Measurements from ENCODE around the gene NAA16.
A peak's percentile ranks its signal among the peaks of the same experiment; 100 is the strongest.
"Not testable (repeated sequence)": the region's sequence is repeated elsewhere in the genome, so short reads cannot be mapped to it uniquely, and the experiment has no call there.

NAA16 gene

GRCh38 chr13:41411522-41411921 is 100.5 kb downstream of the NAA16 start:
- DNase-seq: peak; percentile 61

GRCh38 chr13:41413872-41414271 is 102.8 kb downstream of the NAA16 start:
- DNase-seq: peak; percentile 36

GRCh38 chr13:41416276-41416675 is 105.2 kb downstream of the NAA16 start:
- DNase-seq: no peak

GRCh38 chr13:41418027-41418426 is 107.0 kb downstream of the NAA16 start:
- DNase-seq: peak; percentile 51

GRCh38 chr13:41418731-41419130 is 107.7 kb downstream of the NAA16 start:
- DNase-seq: no peak

GRCh38 chr13:41419206-41419605 is 108.1 kb downstream of the NAA16 start:
- no peak for DNase-seq

- no peak for DNase-seq
Observed at GRCh38 chr13:41420146-41420545, 109.1 kb downstream of the NAA16 start.

- DNase-seq: not testable (repeated sequence)
Observed at GRCh38 chr13:41421330-41421729, 110.3 kb downstream of the NAA16 start.

- DNase-seq: not testable (repeated sequence)
Observed at GRCh38 chr13:41421983-41422382, 110.9 kb downstream of the NAA16 start.

- not testable (repeated sequence) for DNase-seq
Observed at GRCh38 chr13:41423259-41423658, 112.2 kb downstream of the NAA16 start.

GRCh38 chr13:41424675-41425074 is 113.6 kb downstream of the NAA16 start:
- DNase-seq: not testable (repeated sequence)

GRCh38 chr13:41426047-41426446 is 115.0 kb downstream of the NAA16 start:
- no peak for DNase-seq
